ENCODE results near the gene PCSK5.

Gene PCSK5

DNA sequence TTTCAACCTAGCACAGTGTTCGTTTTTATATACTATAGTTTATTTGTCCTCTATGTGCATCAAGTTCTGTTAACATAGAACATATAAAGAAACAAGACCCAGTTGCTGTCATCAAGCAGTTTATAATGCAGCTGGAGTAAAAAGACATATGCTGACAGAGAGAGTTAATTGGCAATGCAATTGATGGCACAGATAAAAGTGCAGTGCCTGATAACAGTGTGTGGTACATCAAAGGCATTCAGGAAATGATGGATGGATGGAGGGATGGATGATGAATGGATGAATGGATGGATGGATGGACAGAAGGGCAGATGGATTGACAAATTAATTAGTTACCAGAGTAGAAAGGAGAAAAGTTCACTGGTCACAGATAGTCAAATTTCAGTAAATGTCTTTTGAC is 264.9 kb downstream of the PCSK5 start:
- DNase-seq, result no peak

DNA sequence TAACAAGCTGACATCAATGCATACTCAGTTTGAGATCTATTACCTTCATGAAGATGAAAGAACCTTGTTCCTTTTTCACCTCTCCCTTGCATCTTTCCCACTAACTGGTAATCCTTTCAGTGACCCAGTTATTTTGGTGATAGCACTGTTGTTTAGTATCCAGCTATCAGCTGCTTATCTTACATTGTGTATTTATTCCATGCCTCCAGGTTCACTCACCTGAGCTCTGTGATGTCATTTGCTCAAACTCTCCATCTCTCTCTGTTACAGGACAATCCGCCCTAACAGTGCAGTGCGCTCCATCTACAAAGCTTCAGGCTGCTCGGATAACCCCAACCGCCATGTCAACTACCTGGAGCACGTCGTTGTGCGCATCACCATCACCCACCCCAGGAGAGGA is 268.2 kb downstream of the PCSK5 start:
- no peak for DNase-seq

DNA sequence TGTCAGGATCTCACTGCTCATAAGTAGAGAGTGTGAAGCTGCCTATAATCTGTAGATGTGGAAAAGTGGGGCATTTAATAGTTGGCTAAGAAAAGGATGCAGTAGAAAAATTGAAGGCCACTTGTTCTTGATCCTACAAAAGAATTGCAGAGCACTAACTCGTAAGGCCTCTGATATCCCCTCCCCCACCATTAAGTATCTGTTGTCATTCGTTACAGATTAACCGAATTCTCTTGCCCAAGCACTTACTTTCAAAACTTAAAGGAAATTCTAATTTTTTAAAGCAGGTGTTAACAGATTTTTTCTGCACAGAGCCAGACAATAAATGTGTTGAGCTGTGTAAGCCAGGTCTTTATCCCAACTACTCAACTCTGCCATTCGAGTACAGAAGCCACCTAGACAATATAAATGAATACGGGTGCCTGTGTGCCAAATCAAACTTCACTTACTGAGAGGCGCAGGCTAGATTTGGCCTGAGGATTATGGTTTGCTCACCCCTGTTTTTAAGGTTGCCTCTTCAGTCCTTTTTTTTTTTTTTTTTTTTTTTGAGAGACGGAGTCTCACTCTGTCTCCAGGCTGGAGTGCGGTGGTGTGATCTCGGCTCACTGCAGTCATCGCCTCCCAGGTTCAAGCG is 268.9 kb downstream of the PCSK5 start:
- DNase-seq, result no peak

DNA sequence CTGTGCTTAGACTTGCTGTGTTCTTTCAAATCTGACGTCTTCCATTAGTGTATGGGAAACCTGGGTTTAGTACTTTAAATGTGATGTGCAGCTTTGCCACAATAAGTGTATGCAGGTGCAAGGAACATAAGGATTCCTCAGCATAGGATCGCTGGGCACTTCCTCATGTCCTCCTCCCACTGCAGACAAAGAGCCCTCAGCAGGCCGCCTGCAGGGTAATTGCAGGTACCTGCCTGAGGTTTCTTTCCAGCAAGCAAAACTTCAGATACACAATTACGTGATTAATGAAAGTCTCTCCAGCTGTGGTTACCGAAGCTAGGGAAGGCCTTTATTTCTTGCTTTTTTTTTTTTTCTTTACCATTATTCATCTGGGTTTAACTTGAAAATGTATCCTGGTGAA is 270.6 kb downstream of the PCSK5 start:
- DNase-seq, result no peak

DNA sequence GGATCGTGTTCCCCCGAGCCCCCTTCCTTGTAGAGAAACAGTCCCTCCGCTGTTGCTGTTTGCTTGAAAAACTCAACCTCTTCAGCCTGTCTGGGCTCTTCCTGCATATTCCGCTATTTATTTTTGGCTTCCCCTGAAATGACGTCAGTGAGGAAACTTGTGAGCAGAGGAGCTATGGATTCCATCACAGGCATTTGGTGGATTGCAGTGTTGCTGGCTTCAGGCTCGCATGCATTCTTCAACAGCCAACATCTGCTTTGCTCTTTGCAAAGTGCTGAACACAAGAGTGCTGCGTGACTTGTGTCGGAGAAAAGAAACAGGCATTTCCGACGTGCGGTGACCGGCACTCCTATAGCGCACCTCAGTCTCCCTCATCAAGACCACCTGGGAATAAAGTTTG is 271.1 kb downstream of the PCSK5 start:
- DNase-seq, result no peak

DNA sequence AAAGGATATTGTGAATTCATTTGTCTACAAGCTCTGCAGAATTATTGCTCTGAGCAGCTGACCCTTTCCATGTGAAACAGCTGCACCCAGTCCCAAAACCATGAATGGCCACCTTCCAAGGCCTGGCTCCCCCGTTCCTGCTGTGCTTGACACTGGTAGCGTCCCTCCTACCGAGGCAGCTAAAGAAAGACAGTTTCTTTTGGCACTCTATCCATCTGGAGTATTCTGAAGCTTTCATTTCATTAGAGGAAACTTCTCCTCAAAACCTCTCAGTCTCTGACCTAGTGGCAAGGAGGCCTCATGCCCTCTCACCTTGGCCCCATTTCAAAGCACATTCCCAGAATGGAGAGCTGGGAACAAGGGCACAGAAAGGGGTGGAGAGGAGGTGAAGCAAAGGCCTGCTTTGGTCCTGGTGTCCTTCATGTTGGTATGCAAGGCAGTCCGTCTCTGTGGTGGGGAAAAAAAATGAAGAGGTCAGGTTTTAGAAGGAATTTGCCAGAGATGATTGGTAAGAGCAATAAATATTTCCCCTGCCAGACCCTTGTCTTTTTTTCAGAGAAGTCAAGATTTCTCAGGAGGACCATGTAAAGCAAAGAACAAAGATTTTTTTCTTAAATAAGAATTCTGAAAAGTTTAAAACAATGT is 271.7 kb downstream of the PCSK5 start:
- DNase-seq, result no peak

DNA sequence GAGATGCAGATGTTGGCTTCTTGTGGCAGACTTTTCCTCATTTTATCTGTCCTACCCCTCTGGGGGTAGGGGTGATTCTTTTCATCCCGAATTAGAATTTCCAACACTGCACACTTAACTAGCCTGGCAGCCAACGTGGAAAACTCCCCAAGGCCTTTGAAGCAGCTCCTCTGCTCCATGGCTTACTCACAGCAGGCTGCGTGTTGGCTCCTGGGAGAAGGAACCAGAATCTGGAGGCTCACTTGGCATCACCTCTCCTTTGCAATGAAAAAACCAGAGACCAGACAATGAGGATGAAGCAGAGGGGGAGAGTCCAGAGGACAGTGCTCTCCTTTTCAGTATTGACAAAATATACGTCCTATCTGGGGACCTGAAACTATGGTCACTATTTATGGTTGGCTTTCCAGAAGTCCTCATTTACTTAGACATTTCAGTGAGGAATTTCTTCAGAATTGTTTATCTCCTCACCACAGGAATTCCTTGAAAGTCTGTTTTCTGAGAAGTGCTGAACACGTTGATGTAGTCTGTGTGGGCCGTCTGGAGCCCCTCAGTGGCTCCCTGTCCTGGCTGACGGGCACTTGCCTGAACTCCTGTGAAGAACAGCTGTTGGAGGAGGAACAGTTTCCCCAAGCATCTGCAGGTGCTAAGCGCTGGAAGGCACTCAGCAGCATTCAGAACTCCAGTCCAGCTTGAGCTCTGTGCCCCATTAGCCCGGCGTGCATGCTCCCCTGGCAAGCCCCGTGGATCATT is 272.5 kb downstream of the PCSK5 start:
- DNase-seq, result no peak

DNA sequence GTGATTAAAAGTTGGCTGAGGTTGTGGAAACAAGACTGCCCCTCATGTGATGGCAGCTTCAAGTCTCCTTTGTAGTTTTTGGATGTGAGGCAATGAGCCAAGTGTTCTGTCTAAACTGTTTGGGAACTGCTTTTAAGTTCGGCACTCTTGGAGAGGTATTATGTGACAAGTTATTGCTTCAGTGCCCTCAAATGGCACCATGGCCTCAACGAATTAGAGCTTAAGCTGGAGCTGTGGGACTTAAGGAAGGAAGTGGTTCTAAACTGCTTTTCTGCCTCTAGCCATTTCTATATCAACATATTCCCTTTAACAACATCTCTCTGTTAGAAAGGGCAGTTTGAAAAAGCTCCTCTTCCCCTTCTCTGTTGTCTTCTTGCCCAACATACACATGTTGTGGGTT is 276.1 kb downstream of the PCSK5 start:
- no peak for DNase-seq

DNA sequence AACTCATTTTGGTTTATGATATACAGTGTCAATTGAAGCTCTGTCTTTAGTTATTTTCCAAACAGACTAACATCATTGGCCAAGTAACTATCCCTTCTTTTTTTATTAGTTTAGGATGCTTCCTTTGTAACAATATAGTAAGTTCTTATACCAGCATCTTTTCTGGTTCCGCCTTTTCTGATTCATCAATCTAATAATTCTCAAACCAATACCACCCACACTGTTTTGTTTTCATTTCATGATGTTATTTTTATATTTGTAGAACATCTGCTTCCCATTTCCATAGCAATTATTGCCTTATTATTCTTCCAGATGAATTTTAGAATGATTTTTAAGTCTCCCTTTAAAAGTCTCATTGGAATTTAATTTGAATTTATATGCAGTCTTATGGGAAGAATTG is 285.7 kb downstream of the PCSK5 start:
- no peak for DNase-seq

DNA sequence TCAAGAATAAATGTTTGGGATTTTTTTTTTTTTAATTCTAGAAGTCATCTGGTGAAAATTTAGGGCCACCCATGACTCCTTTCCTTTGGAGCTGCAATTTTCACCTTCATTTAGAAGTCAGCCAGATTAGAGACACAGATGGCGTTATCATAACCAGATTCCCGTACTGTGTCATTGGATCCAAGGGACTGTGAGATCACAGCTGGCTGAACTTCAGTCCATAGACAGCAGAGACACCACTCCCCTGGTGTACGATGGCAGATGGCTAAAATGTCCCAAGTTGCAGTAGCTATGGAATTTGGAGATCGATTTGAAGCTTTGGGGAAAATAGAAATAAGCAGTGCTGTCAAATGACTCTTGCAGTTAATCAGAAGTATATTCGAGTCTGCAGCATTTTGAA is 287.5 kb downstream of the PCSK5 start:
- no peak for DNase-seq

DNA sequence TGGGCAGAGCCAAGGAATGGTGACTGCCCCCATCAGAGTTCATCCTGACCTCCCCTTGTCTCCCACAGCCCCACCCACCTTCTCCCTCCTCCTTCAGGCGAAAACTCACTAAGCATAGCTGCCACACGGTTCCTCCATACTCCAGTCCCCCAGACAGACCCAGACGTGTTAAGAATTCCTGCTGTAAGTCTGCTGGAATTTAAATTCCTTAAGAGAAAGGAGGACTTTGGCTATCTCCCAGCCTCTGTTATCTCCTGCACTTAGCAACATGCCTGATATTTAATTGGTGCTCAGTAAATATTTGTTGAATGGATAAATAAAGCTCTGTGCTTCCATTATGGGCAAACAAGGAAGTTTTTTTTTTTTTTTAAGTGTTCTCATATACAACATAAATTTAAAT is 290.1 kb downstream of the PCSK5 start:
- no peak for DNase-seq

DNA sequence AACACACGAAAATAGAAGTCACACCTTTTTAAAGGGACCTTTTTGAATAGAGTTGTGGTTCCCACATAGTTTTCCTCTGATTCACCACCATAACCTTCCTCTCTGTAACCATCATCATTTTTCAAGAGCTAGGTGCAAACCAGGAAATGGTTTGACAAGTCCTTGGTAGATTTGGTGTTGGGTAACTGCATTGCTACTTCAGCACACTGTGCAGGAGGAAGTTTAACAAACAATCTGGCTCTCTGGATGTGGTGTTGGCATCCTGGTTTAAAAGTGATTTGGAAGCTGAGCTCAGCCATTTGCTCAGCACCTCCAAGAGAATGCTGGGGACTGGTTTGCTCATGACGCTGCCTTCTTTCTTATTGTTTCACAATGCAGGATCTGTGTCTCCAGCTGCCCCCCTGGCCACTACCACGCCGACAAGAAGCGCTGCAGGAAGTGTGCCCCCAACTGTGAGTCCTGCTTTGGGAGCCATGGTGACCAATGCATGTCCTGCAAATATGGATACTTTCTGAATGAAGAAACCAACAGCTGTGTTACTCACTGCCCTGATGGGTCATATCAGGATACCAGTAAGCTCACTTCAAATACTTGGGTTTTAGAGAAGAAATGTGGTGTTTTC is 290.7 kb downstream of the PCSK5 start:
- DNase-seq, result no peak

DNA sequence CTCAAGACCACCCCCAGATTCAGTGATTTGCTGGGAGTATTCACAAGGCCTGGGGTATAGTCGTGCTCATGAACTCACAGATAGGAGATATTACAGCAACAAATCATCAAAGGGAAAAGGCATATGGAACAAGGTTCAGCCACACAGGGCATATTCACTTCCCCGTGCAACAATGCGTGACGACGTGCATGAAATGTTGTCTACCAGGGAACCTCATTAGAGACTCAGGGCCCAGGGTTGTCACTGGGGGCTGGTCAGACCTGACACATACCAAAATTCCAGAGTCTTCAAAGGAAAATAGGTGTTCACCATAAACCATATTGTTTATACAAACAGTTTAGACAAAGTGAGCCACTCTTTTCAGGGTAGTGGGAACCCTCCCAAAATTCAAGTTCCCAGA is 291.3 kb downstream of the PCSK5 start:
- no peak for DNase-seq

DNA sequence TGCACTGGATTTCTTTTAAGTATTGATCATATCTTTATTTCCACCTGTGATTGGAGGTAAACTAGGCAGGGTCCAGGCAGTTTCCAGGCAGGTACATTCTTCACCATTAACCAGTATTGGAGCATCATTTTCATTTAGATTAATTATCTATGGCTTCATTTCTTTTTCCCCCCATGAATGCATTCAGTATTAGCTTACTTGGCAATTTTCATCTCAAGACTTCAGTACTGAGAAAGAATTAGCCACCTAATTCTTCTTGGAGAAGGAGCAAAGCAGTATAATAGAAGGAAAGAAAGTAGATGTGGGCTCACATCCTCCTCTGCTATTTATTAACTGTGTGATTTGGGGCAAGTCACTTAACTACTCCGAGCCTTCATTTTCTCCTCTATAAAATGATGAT is 295.0 kb downstream of the PCSK5 start:
- no peak for DNase-seq

DNA sequence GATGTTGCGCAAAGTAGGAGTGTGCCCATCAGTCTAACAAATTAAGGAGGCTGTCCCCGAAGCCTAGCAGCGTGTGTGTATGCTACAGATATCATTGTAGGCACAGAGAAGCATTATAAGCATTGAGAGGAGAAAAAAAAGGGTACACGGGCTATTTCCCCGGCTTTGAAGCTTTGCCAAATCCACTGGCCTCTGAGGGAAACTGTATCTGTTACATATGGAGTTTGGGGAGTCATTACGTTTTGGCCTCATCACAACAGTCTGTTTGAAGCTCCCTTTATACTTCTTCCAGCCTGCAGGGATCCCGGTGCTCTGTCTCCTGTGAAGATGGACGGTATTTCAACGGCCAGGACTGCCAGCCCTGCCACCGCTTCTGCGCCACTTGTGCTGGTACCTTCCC is 297.8 kb downstream of the PCSK5 start:
- DNase-seq, result no peak

DNA sequence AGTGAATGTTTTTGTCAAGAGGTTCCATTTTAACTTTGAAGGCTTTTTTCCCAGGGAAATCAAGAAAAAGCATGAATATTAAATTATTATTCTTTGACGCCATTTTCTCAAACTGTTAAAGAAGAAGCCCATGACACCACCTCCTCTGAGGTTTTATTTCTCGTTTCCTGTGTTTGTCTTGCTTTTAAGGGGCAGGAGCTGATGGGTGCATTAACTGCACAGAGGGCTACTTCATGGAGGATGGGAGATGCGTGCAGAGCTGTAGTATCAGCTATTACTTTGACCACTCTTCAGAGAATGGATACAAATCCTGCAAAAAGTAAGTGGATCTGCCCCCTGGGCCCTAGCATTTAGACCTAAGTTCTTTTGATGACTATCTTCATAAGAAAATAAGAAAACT is 298.4 kb downstream of the PCSK5 start:
- DNase-seq, result no peak

DNA sequence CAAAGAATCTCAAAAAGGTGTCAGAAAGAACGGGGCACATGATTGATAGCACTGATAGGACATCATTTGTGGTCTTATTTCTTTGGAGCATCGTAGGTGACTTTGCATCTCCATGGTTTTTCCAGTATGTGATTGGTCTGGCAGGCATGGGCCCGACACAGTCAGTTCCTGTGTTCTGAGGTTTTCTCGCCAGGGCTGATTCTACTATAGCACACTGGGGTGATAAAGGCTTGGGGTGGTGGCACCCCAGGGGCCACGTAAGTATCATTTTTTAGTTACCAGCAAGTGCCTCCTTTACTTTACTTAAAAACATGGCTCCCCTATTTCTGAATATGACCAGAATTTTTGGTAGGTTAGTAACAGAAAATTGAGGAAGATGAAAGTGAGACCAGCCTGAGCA is 301.0 kb downstream of the PCSK5 start:
- no peak for DNase-seq

DNA sequence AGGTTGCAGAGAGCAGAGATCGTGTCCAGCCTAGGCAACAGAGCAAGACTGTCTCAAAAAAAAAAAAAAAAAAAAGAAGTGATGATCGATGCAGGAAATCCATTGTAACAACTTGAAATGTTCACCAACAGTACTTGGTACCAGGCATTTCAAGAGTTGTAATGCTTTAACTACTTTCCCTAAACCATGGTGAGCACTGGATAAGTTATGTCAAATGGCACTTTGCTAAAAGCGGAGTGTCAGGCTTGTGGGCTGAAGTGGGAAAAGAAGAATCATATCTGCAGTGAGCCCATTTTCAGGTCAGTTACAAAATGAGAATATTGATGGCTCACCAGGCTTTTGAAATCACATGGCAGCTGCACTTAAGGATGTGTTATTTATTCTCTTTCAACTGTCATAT is 301.5 kb downstream of the PCSK5 start:
- no peak for DNase-seq

DNA sequence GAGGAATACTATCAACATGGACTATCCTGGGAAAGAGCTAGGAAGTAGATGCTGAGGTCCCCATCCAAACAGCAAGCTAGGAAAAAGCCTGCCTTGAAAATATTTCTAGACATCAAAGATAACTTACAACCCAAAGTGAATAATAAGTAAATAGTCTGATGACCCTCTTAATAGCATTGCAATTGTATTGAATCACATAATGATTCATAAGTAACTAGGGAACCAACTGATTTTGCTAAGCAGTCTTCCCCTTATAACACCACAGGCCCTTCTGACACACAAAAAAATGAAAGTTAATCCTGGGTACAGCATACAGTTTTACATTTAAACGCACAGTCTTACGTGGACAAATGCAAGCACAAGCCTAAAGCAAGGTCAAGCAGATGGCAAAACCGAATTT is 304.4 kb downstream of the PCSK5 start:
- DNase-seq, result no peak

DNA sequence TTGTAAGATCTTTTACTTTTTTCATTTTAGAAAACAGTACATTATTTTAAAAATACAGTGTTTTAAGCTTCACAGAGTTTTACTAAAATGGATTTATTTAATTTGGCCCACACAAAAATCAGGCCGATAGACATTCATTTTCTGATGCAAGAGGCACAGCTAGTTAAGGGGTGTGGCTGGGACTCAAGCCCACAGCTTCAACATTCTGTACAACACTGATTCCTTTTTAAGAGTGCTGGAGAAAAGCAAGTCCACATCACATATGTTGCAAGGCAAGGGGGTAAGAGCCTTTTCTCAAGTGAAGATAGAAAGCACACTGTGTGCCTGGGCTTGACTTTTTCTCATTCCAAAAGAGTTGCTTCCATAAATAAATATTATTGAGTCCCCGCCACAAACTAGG is 307.9 kb downstream of the PCSK5 start:
- DNase-seq, result no peak

DNA sequence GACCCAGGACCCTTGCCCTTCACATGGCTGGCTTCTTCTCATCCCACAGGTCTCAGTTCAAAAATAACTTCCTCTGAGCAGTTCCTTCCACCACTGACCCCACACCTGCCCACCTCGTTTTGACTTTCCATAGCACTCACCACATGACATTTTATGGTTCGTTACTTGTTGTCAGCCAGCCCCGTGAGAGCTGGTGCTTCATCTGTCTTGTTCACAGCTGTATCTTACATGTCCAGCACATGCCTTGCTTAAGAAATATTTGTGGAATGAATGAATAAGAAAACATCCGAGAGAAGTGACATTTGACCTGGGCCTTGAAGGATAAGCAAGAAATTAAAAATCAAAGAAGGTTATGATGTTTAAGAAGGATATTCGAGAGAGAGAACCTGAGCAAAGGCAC is 309.8 kb downstream of the PCSK5 start:
- no peak for DNase-seq

DNA sequence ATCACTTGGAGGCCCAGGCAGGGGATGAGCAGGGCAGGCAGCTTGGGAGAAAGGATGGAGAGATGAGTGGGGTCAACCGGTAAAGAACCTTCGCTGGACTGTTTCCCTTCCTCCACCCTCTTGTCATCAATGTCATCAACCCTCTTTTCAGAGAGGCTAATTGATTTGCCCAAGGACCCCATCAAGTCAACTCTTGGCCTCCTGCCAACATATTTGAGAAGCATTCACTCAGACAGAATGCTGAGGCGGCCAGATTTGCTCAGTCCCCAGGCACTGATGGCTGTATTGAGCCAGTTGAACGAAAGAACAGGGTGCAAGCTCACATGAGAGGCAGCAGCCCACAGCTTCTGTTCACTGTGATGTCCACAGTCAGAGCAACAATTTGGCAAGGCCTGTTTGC is 310.3 kb downstream of the PCSK5 start:
- DNase-seq, result no peak

DNA sequence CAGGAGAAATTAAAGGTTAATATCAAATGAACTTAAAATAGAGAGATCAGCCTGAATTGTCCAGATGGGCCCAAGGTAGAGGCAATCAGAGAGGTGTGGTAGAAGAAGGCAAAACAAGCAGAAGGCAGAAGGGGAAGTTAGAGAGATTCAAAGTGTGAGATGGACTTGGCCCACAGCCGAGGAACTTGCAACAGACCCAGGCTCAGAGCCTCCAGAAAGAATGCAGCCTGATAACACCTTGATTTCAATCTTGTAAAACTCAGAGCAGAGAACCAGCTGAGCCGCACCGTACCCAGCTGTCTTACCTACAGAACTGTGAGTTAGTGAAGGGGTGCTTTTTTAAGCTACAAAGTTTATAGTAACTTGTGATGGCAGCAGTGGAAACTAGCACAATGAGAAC is 312.9 kb downstream of the PCSK5 start:
- DNase-seq, result no peak

DNA sequence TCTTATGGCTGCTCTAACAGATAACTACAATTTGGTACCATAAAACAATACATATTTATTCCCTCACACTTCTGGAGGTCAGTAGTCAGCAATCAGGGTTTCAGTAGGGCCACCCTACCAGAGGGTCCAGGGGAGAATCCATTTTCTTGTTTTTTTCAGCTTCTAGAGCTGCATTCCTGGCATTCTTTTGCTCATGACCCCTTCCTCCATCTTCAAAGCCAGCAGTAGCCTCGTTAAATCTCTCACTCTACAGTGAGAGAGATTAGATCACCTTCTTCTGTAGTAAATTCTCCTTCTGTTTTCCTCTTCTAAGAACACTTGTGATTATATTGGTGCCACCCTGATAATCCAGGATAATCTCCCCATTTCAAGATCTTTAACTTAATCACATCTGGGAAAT is 316.3 kb downstream of the PCSK5 start:
- DNase-seq, result no peak
